Measurements from ENCODE around the gene BBS5.

The BBS5 gene

GRCh38 chr2:169439900-169440299 is 39.4 kb upstream of the BBS5 start:
- Histone ChIP-seq H3K9me2 (ENCODE audit: low read depth, low read length) (no peaks in the 10 kb centered on the region), H3K27ac (ENCODE audit: low read depth, low read length, poor library complexity, severe bottlenecking) (no peak overlapping the region), H3K9me3 (ENCODE audit: low read length) (no peaks in the 10 kb centered on the region), H3K4me2 (ENCODE audit: low read length) (no peak overlapping the region), H3K36me3 (ENCODE audit: insufficient read depth, low read length) (no peaks in the 10 kb centered on the region), H3K9ac (ENCODE audit: low read length) (no peak overlapping the region), H4K20me1 (ENCODE audit: insufficient read depth, low read length) (no peaks in the 10 kb centered on the region), H3K79me2 (ENCODE audit: insufficient read depth, low read length) (no peaks in the 10 kb centered on the region), H3K27me3 (ENCODE audit: insufficient read depth, low read length) (no peaks in the 10 kb centered on the region), H3F3A (ENCODE audit: insufficient read depth, low read length) (no peaks in the 10 kb centered on the region), H2AFZ (ENCODE audit: low read length) (no peak overlapping the region), H3K4me1 (ENCODE audit: insufficient read depth, low read length, severe bottlenecking) (no peaks in the 10 kb centered on the region), H3K4me3 (ENCODE audit: low read depth, low read length, poor library complexity, severe bottlenecking) (no peak overlapping the region)
- TF ChIP-seq CTCF (IDR thresholded peaks at IDR 0.05; ENCODE audit: low read length): no peak
- no peak for TF ChIP-seq EZH2 (IDR thresholded peaks at IDR 0.05; ENCODE audit: borderline replicate concordance, low read length)

- H3K4me2 ChIP-seq (ENCODE audit: low read length): no peak overlapping the region
- no peak overlapping the region for H3K4me3 ChIP-seq (ENCODE audit: low read depth, low read length, poor library complexity, severe bottlenecking)
- H3K27me3 ChIP-seq (ENCODE audit: insufficient read depth, low read length): no peaks in the 10 kb centered on the region
- no peaks in the 10 kb centered on the region for H3K36me3 ChIP-seq (ENCODE audit: insufficient read depth, low read length)
- H3K9me3 ChIP-seq (ENCODE audit: low read length): 0 out of 2 replicates have a peak, but pooled peaks cover 2% of the 10 kb centered on the region
- no peaks in the 10 kb centered on the region for H3K9me2 ChIP-seq (ENCODE audit: low read depth, low read length)
- H3K9ac ChIP-seq (ENCODE audit: low read length): no peak overlapping the region
- no peaks in the 10 kb centered on the region for H4K20me1 ChIP-seq (ENCODE audit: insufficient read depth, low read length)
- H3K4me1 ChIP-seq (ENCODE audit: insufficient read depth, low read length, severe bottlenecking): no peaks in the 10 kb centered on the region
- no peak overlapping the region for H2AFZ ChIP-seq (ENCODE audit: low read length)
- TF ChIP-seq EZH2 (IDR thresholded peaks at IDR 0.05; ENCODE audit: borderline replicate concordance, low read length): no peak
- TF ChIP-seq CTCF (IDR thresholded peaks at IDR 0.05; ENCODE audit: low read length): no peak
- H3K79me2 ChIP-seq (ENCODE audit: insufficient read depth, low read length): no peaks in the 10 kb centered on the region
- no peaks in the 10 kb centered on the region for H3F3A ChIP-seq (ENCODE audit: insufficient read depth, low read length)
- H3K27ac ChIP-seq (ENCODE audit: low read depth, low read length, poor library complexity, severe bottlenecking): no peak overlapping the region
These were observed 32.8 kb upstream of the BBS5 start for GRCh38 chr2:169446452-169446851.

GRCh38 chr2:169448316-169448715 is 31.0 kb upstream of the BBS5 start:
- no peaks in the 10 kb centered on the region for H3K79me2 ChIP-seq (ENCODE audit: insufficient read depth, low read length)
- no peaks in the 10 kb centered on the region for H3K9me2 ChIP-seq (ENCODE audit: low read depth, low read length)
- H3K27ac ChIP-seq (ENCODE audit: low read depth, low read length, poor library complexity, severe bottlenecking): no peak overlapping the region
- H3K4me3 ChIP-seq (ENCODE audit: low read depth, low read length, poor library complexity, severe bottlenecking): no peak overlapping the region
- H3K4me2 ChIP-seq (ENCODE audit: low read length): no peak overlapping the region
- no peak overlapping the region for H2AFZ ChIP-seq (ENCODE audit: low read length)
- 0 out of 2 replicates have a peak, but pooled peaks cover 2% of the 10 kb centered on the region for H3K9me3 ChIP-seq (ENCODE audit: low read length)
- no peaks in the 10 kb centered on the region for H4K20me1 ChIP-seq (ENCODE audit: insufficient read depth, low read length)
- no peaks in the 10 kb centered on the region for H3F3A ChIP-seq (ENCODE audit: insufficient read depth, low read length)
- H3K9ac ChIP-seq (ENCODE audit: low read length): no peak overlapping the region
- no peaks in the 10 kb centered on the region for H3K36me3 ChIP-seq (ENCODE audit: insufficient read depth, low read length)
- no peak for TF ChIP-seq EZH2 (IDR thresholded peaks at IDR 0.05; ENCODE audit: borderline replicate concordance, low read length)
- TF ChIP-seq CTCF (IDR thresholded peaks at IDR 0.05; ENCODE audit: low read length): no peak
- no peaks in the 10 kb centered on the region for H3K27me3 ChIP-seq (ENCODE audit: insufficient read depth, low read length)
- no peaks in the 10 kb centered on the region for H3K4me1 ChIP-seq (ENCODE audit: insufficient read depth, low read length, severe bottlenecking)

Measured in OCI-LY1 (cell line).